Measurements from ENCODE around the gene HIPK1.
"Not testable (repeated sequence)": the region's sequence is repeated elsewhere in the genome, so short reads cannot be mapped to it uniquely, and the experiment has no call there.

Gene HIPK1

DNA sequence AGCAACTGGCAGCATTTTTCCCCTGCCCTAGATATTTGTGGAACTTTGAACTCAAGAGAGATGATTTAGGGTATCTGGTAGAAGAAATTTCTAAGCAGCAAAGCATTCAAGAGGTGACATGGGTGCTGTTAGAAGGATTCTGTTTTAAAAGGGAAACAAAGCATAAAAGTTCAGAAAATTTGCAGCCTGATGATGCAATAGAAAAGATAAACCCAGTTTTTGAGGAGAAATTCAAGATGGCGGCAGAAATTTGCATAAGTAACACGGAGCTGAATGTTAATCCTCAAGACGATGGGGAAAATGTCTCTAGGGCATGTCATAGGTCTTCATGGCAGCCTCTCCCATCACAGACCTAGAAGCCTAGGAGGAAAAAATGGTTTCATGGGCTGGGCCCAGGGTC is 90.6 kb downstream of the HIPK1 start:
- not testable (repeated sequence) for DNase-seq

DNA sequence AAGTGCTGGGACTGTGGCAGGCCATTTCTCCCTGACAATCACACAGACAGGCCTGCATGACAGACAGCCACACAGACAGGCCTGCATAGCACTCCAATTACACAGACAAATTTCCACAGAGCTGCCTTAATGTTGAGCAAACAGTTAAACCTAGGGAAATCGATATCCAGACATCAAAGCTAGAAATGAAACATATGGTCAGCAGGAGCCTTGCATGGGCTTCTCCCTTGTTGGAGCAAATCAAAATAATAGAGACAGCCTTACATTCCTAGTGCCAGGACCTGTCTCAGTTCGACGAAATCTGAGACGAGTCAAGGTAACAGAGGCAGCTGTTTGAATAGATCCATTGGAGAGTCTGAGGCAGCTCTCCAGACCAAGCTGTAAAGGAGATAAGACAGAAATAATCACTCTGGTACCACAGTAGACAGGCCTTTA is 92.6 kb downstream of the HIPK1 start:
- peak; percentile 47 to 89 for DNase-seq

DNA sequence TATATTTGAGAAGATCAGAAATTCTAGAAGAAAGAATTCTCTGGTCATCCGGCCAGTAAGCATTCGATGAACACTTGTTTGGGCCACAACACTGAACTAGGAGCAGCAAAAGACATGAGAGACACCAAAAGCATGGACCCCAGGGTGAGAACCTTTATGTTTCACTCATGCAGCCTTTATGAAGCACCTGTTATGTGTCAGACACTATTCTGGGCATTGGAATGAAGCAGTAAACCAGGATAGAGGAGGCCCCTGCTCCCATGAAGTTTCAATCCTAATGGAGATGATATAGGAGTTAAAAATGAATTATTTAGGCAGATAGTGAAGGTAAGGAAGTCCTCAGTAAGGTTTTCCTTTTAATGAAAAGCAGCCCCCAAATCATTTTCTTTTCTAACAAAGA is 93.8 kb downstream of the HIPK1 start:
- no peak for DNase-seq

GRCh38 chr1:114023377-114023776 is 94.3 kb downstream of the HIPK1 start:
- peak; percentile 86 to 97 for DNase-seq

GRCh38 chr1:114024049-114024448 is 94.9 kb downstream of the HIPK1 start:
- DNase-seq: peak; percentile 47 to 82

- no peak for DNase-seq
Observed at GRCh38 chr1:114025609-114026401, 96.7 kb downstream of the HIPK1 start.

DNA sequence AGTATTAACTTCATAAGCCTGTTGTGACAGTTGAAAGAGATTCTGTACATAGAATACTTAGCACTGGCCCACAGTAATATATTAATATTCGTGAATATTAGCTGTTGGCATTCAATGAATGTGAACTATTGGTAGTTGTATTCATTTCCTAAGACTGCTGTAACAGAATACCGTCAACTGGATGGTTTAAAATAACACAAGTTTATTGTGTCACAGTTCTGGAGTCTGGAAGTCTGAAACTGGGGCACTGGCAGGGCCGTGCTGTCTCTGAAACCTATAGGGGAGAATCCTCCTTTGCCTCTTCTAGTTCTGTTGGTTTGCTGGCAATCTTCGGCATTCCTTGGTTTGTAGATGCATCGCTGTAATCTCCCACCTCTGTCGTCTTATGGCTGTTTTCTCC is 97.7 kb downstream of the HIPK1 start:
- no peak for DNase-seq

All from NCI-H524 (cell line).